ENCODE measurements around the gene PSMD1.

GRCh38 chr2:231197706-231198290 lies 141.1 kb downstream of the PSMD1 start:
- TF ChIP-seq EZH2 (IDR thresholded peaks at IDR 0.05; ENCODE audit: low read depth, low read length, severe bottlenecking) = no peak
- no peak for TF ChIP-seq JUND (IDR thresholded peaks at IDR 0.05; ENCODE audit: low read length)
- no peak for TF ChIP-seq ATF3 (IDR thresholded peaks at IDR 0.05; ENCODE audit: insufficient read depth, low read depth, low read length)
- TF ChIP-seq CTCF (IDR thresholded peaks at IDR 0.05; ENCODE audit: control extremely low read depth in 1 of 3, insufficient read depth in 1 of 3, low read depth in 1 of 3, low read length in 3 of 3) = no peak
- TF ChIP-seq USF2 (IDR thresholded peaks at IDR 0.05; ENCODE audit: low read length) = no peak
- TF ChIP-seq RAD21 (IDR thresholded peaks at IDR 0.05 in 1 of 2, conservative IDR thresholded peaks at IDR 0.05 in 1 of 2; ENCODE audit: low read depth in 2 of 2, low read length in 2 of 2) = no peak
